GM12874 (cell line): ENCODE measurements around the gene FRMPD4.

ENCODE experiments used
- TF ChIP-seq, protein P1 (sequence below): IDR thresholded peaks from 2 replicates; pipeline ENCODE4 v1.5.1; 2011; ENCODE audit warnings: low read depth, mild to moderate bottlenecking, control low read depth, low read length, moderate library complexity; ENCODE audit not compliant: insufficient read depth

Gene FRMPD4

DNA sequence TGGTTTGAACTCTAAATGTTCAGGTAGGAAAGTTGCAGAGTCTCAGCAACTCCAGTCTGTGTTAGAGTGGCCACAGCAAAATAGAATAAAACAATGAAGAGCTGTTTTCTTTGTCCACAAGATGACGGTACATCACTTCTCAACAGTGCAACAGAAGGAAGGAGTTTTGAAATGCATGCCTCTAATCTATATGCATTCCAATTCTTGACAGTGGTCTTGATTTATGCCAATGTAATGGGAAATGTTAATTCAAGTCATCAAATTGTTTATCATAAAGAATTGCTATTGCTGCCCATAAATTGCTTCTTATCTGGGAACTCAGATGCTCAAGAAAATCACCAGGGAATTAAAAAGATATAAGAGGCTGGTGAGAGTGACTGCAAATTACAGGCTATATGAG, 457.4 kb downstream of the FRMPD4 start:
- TF ChIP-seq, protein P1, sequence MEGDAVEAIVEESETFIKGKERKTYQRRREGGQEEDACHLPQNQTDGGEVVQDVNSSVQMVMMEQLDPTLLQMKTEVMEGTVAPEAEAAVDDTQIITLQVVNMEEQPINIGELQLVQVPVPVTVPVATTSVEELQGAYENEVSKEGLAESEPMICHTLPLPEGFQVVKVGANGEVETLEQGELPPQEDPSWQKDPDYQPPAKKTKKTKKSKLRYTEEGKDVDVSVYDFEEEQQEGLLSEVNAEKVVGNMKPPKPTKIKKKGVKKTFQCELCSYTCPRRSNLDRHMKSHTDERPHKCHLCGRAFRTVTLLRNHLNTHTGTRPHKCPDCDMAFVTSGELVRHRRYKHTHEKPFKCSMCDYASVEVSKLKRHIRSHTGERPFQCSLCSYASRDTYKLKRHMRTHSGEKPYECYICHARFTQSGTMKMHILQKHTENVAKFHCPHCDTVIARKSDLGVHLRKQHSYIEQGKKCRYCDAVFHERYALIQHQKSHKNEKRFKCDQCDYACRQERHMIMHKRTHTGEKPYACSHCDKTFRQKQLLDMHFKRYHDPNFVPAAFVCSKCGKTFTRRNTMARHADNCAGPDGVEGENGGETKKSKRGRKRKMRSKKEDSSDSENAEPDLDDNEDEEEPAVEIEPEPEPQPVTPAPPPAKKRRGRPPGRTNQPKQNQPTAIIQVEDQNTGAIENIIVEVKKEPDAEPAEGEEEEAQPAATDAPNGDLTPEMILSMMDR, result no peak

DNA sequence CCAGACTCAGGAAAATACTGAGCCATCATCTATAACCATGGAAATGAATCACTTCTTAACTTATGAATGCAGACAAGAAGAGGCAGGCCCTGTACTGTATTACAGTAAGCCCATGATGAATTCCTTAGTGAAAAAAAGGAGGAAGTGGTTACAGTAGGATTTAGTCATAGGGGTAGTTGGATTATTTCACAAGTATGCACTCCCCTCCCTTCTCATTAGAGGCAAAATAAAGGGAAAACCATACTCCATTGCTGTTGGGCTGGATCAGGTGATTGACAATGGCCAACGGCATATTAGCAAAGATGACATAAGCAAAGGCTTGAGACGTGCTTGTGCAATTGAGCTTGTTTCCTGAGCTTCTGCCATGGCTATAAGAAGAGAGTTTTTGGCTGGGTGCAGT, 471.8 kb downstream of the FRMPD4 start:
- TF ChIP-seq, protein P1, result no peak

DNA sequence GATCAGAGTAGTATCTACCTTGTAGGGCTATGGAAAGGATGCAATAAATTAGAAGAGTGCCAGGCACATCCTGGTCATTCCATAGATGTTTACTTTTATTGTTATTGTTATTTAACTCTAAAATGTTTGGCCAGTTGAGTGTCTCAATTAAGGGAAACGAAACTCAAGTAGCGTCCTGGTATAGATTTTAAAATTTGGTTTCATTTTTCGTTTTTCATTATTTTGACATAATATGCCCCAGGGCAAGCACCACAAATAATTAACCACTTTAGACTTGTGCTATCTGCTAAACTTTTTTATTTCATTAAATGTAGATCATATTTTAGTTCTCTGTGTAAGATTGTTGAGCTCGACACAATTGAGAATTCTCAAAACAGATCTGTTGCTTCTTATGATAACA, 473.2 kb downstream of the FRMPD4 start:
- TF ChIP-seq, protein P1, result no peak

DNA sequence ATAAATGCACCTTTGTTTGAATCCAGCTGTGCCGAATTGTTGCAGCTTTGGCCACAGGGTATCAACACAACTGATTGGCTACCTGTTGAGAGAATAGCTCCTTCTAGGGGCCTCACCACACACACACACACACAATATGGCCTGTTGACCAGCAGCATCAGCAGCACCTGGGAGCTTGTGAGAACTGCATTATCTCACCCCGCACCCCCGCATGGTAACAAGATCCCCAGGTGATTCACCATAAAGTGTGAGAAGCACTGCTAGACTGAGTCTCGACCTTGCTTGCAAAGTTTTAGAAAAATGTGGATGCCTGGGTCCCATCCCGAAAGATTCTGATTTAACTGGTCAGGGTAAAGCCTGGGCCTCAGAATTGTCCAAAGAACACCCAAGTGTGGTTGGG, 476.0 kb downstream of the FRMPD4 start:
- TF ChIP-seq, protein P1, result no peak

DNA sequence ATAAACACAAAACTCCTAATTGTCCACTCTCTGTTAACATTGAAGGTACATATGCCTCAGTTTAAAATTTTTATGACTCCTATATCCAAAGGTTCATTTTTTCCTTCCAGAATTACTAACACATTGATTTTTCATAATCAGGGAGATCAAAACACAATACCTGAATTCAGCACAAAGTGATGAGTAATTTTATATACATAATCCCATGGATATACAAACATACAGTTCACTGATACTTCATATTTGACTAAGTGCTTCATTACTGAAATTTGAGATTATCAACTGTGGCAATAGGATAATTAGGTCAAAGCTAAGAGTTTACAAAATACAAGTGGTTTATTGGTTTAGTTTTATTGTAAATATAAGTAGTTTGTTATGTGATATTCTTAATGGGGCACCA, 476.8 kb downstream of the FRMPD4 start:
- TF ChIP-seq, protein P1, result no peak

DNA sequence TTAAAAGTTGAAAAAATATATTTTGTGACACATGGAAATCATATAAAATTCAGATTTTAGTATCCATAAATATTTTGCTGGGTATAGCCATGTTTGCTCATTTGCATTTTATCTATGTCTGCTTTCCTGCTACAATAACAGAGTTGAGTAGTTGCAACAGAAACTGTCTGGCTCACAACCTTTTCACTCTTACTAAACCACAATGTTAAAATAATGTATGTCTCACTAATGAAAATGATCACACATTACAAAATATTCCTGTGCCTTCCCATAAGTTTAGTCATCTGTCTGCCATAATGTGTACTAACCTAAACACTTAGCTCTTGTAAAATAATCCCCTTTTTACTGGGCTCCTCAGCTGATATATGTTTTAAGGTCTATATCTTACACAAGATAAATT, 479.0 kb downstream of the FRMPD4 start:
- TF ChIP-seq, protein P1, result no peak

DNA sequence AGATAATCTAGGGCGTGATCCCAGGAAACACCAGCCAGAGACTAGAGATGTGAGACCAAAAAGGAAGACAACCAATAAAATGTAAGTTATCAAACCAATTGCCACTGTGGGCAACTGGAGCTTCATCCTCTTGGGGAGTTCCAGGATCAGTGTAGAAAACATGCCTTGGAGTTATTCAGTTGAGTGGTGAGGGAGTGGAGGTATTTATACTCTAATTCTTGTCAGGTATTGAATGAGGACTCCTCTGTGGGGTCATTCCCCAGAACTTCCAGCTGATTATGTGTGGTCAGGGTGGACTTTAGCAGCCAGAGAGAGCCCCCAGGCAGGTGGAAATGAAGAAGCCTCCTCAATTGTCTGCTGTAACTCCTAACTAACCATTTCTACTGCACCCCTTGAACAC, 509.0 kb downstream of the FRMPD4 start:
- TF ChIP-seq, protein P1, result no peak

DNA sequence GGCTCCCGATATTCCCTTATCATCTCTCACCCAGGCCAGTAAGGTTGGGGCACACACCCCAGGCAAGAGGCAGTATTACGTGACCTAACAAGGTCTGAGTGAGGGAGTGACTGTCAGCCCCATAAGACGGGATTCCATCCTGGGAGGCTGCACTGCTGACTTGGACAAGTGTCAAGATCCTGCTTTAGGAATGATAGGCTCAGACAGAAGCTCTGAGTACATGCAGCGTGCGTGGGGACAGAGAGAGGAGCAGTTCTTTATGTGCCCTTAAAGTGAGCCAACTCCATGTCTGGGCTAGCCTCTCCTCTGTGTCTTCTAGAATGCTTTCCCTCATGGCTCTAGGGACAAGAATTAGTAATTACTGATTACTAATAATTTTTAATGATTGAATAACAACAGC, 510.7 kb downstream of the FRMPD4 start:
- TF ChIP-seq, protein P1, result no peak
